CD14-positive monocyte (primary cell): ENCODE results near the gene OR2T27. TPM values are rescaled to one million over a fixed set of nuclear protein-coding genes. Genes with fewer than 3 reads are reported as not detected.

Source experiments
- DNase-seq, 3 donors: peaks; one replicate each; pipeline ENCODE4 v3.0.0-alpha.2; 2011 to 2022
- H2AFZ ChIP-seq: 2 replicates; pipeline ENCODE4 v1.6.0; 2012; ENCODE audit warnings: mild to moderate bottlenecking, low read depth, low read length, inconsistent platforms; ENCODE audit not compliant: insufficient read depth, poor library complexity, severe bottlenecking
- H3K27ac ChIP-seq, 2 donors: 1 replicate in 1 of 2; 2 replicates in 1 of 2; pipeline ENCODE4 v1.5.1; 2012 to 2013; ENCODE audit warnings: low read length in 2 of 2, control low read depth in 1 of 2, inconsistent platforms in 1 of 2, low read depth in 1 of 2, mild to moderate bottlenecking in 1 of 2
- H3K27me3 ChIP-seq, 2 donors: one replicate each; pipeline versions ENCODE4 v1.6.0 to v1.6.1; 2011 to 2013; ENCODE audit warnings: low read length in 2 of 2; ENCODE audit not compliant: control insufficient read depth in 2 of 2, insufficient read depth in 2 of 2
- H3K36me3 ChIP-seq, 2 donors: replicated peaks in 1 of 2; 1 replicate in 1 of 2; 2 replicates in 1 of 2; pipeline versions ENCODE4 v1.5.1 to v1.6.1; 2012 to 2013; ENCODE audit warnings: low read length in 2 of 2, control low read depth in 1 of 2, inconsistent platforms in 1 of 2, mild to moderate bottlenecking in 1 of 2; ENCODE audit not compliant: insufficient read depth in 2 of 2, control insufficient read depth in 1 of 2
- H3K4me1 ChIP-seq, 2 donors: 1 replicate in 1 of 2; 2 replicates in 1 of 2; pipeline versions ENCODE4 v1.5.1 to v1.6.1; 2012 to 2013; ENCODE audit warnings: low read length in 2 of 2, control low read depth in 1 of 2, inconsistent platforms in 1 of 2, mild to moderate bottlenecking in 1 of 2, moderate library complexity in 1 of 2; ENCODE audit not compliant: insufficient read depth in 2 of 2, control insufficient read depth in 1 of 2
- H3K4me2 ChIP-seq: replicated peaks from 2 replicates; pipeline ENCODE3; 2012; ENCODE audit warnings: low read length, moderate library complexity, mild to moderate bottlenecking; ENCODE audit not compliant: poor library complexity, severe bottlenecking; ENCODE audit errors: extremely low read depth
- H3K4me3 ChIP-seq, 3 experiments: fragments of 200-600 bp in 1 of 3; sonication (generic) in 1 of 3; replicated peaks in 1 of 3; 1 replicate in 2 of 3; 2 replicates in 1 of 3; pipeline ENCODE4 v1.5.1; 2011 to 2013; ENCODE audit warnings: low read length in 3 of 3, mild to moderate bottlenecking in 3 of 3, control low read depth in 2 of 3, low read depth in 2 of 3, inconsistent platforms in 1 of 3, moderate library complexity in 1 of 3
- H3K79me2 ChIP-seq: 2 replicates; pipeline ENCODE4 v1.6.0; 2012; ENCODE audit warnings: mild to moderate bottlenecking, control low read depth, inconsistent platforms, low read length, moderate library complexity; ENCODE audit not compliant: insufficient read depth
- H3K9ac ChIP-seq: 2 replicates; pipeline ENCODE4 v1.6.0; 2017; ENCODE audit warnings: low read length, mild to moderate bottlenecking; ENCODE audit not compliant: insufficient read depth, poor library complexity, severe bottlenecking
- H3K9me3 ChIP-seq, 2 donors: replicated peaks in 1 of 2; 1 replicate in 1 of 2; 2 replicates in 1 of 2; pipeline versions ENCODE4 v1.5.1 to v1.6.1; 2012 to 2013; ENCODE audit warnings: low read length in 2 of 2, control low read depth in 1 of 2; ENCODE audit not compliant: control insufficient read depth in 1 of 2, insufficient read depth in 1 of 2
- H4K20me1 ChIP-seq: 2 replicates; pipeline ENCODE4 v1.6.0; 2012; ENCODE audit warnings: mild to moderate bottlenecking, low read length, control low read depth, moderate library complexity; ENCODE audit not compliant: insufficient read depth
- H3K27ac Mint-ChIP-seq, 7 donors: one replicate each; pipeline ENCODE4 v1.8.0; 2020; ENCODE audit warnings: mild to moderate bottlenecking in 7 of 7, mixed read lengths in 7 of 7, moderate library complexity in 6 of 7, inconsistent platforms in 2 of 7
- H3K27me3 Mint-ChIP-seq, 3 donors: one replicate each; pipeline ENCODE4 v1.8.0; 2021 to 2022; ENCODE audit warnings: low read depth in 3 of 3, mild to moderate bottlenecking in 3 of 3, mixed read lengths in 3 of 3, moderate library complexity in 3 of 3, inconsistent platforms in 1 of 3
- H3K36me3 Mint-ChIP-seq, 2 donors: one replicate each; pipeline ENCODE4 v1.8.0; 2020; ENCODE audit warnings: mixed read lengths in 2 of 2, inconsistent platforms in 1 of 2, mild to moderate bottlenecking in 1 of 2
- H3K4me1 Mint-ChIP-seq: one replicate; pipeline ENCODE4 v1.8.0; 2020; ENCODE audit warnings: mild to moderate bottlenecking, mixed read lengths
- H3K4me3 Mint-ChIP-seq, 2 donors: one replicate each; pipeline ENCODE4 v1.8.0; 2020; ENCODE audit warnings: mild to moderate bottlenecking in 2 of 2, mixed read lengths in 2 of 2, moderate library complexity in 1 of 2
- H3K9me3 Mint-ChIP-seq, 7 donors: one replicate each; pipeline ENCODE4 v1.8.0; 2020 to 2022; ENCODE audit warnings: mixed read lengths in 7 of 7, mild to moderate bottlenecking in 6 of 7, moderate library complexity in 6 of 7, inconsistent platforms in 2 of 7
- CTCF ChIP-seq: fragments of 200-600 bp; IDR thresholded peaks from one replicate; pipeline ENCODE4 v1.8.0; 2022; ENCODE audit warnings: antibody characterized with exemption, mild to moderate bottlenecking
- WGBS: methylation state at CpG from one replicate; pipeline ENCODE4 v1.1.5; 2013; ENCODE audit warnings: missing lambda C conversion rate; ENCODE audit not compliant: insufficient coverage; 5-methylcytosine and 5-hydroxymethylcytosine counted together
- intact Hi-C, 2 donors: fragments of 100-400 bp; cut with micrococcal nuclease; formaldehyde crosslinking; loops; one replicate each; pipeline versions ENCODE4 v1.15.0 to v1.15.1; 2023
- polyA plus RNA-seq, 3 donors: library from polyadenylated mRNA; depleted of rRNA in 1 of 3; unstranded in 2 of 3; stranded (reverse) in 1 of 3; fragments of 300-500 nt in 2 of 3; fragments of >200 nt in 1 of 3; fragmentation: Illumina TruSeq in 2 of 3; gene quantifications; 1 replicate in 2 of 3; 2 replicates in 1 of 3; pipeline ENCODE4 v1.2.3, GENCODE V29; 2012 to 2021

OR2T27 gene
- polyA plus RNA-seq, 3 donors = not detected

GRCh38 chr1:248613742-248614141, 41.6 kb downstream of the OR2T27 start:
- Histone ChIP-seq H3K27me3 (no peaks in the 10 kb centered on the region), H3K4me3 (no peak overlapping the region), H3K27ac (no peak overlapping the region), H3K79me2 (no peaks in the 10 kb centered on the region), H4K20me1 (no peaks in the 10 kb centered on the region), H3K36me3 (no peaks in the 10 kb centered on the region), H3K4me1 (no peaks in the 10 kb centered on the region), H2AFZ (no peak overlapping the region), H3K9me3 (no peaks in the 10 kb centered on the region), H3K4me2 (no peak overlapping the region), H3K9ac (no peak overlapping the region)
- intact Hi-C loops = no loop called here
- H3K4me3 Mint-ChIP-seq = no peak overlapping the region
- H3K9me3 Mint-ChIP-seq = no peaks in the 10 kb centered on the region
- no peak for TF ChIP-seq CTCF
- peaks cover 2% of the 10 kb centered on the region for H3K4me1 Mint-ChIP-seq
- H3K27me3 Mint-ChIP-seq = peaks cover 0 to 4% (median 1%) of the 10 kb centered on the region in 3 donors
- H3K27ac Mint-ChIP-seq = no peak overlapping the region
- H3K36me3 Mint-ChIP-seq = no peaks in the 10 kb centered on the region
- 100% methylated on average over 1 of the region's 1 CpG for WGBS
- DNase-seq = no peak

DNA sequence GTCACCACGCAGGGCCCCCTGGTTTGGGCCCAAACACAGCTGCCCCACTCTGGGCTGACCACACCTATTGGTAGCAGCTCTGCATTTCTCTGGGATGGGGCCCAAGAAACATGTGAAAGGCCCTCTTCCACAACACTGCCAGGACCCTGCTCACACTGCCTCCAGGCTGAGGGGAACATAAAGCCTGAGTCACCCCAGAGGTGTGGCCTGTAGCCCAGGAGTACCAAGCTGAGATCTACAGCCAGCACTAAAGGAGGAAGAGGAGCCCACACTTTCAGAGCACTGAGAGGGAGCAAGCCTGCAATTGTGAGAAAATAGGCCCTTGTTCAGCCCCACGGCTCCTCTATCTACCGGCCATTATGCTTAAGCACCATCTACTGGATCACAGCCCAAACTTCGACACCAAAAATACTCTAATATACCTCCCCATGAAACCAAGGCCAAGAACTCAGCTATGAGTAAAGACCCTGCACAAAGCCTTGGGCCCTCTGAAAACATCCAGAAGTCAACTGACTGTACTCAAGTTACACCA, 43.4 kb downstream of the OR2T27 start:
- Mint-ChIP-seq H3K4me3 (no peak overlapping the region), H3K27ac (peak overlapping the region in 1 of 7 donors; percentile 71), H3K27me3 (peaks cover 0 to 4% (median 1%) of the 10 kb centered on the region in 3 donors), H3K36me3 (no peaks in the 10 kb centered on the region), H3K4me1 (peaks cover 2% of the 10 kb centered on the region), H3K9me3 (no peaks in the 10 kb centered on the region)
- peak overlapping the region; percentile 37 for H2AFZ ChIP-seq
- H3K9me3 ChIP-seq = no peaks in the 10 kb centered on the region
- H4K20me1 ChIP-seq = no peaks in the 10 kb centered on the region
- H3K4me2 ChIP-seq = no peak overlapping the region
- no peak for DNase-seq
- intact Hi-C loops = no loop called here
- TF ChIP-seq CTCF = no peak
- H3K27me3 ChIP-seq = no peaks in the 10 kb centered on the region
- H3K27ac ChIP-seq = no peak overlapping the region
- H3K4me3 ChIP-seq = no peak overlapping the region
- 80% methylated on average over 2 of the region's 4 CpGs for WGBS
- H3K9ac ChIP-seq = no peak overlapping the region
- no peaks in the 10 kb centered on the region for H3K36me3 ChIP-seq
- H3K79me2 ChIP-seq = no peaks in the 10 kb centered on the region
- H3K4me1 ChIP-seq = no peaks in the 10 kb centered on the region
